Erythroblast (primary cell): ENCODE measurements around the gene IFT80.

Experiments
- DNase-seq, 2 experiments: peaks; one replicate each; lab custom pipeline; 2025; lab: John Stamatoyannopoulos, UW
- GATA1 ChIP-seq: IDR thresholded peaks from 2 replicates; pipeline ENCODE4 v1.6.1; 2011; ENCODE audit warnings: low read depth, mild to moderate bottlenecking, control low read depth, low read length, moderate library complexity
- POLR2A ChIP-seq: IDR thresholded peaks from 2 replicates; pipeline ENCODE4 v1.6.1; 2011; ENCODE audit warnings: mild to moderate bottlenecking, low read length

Gene IFT80

DNA sequence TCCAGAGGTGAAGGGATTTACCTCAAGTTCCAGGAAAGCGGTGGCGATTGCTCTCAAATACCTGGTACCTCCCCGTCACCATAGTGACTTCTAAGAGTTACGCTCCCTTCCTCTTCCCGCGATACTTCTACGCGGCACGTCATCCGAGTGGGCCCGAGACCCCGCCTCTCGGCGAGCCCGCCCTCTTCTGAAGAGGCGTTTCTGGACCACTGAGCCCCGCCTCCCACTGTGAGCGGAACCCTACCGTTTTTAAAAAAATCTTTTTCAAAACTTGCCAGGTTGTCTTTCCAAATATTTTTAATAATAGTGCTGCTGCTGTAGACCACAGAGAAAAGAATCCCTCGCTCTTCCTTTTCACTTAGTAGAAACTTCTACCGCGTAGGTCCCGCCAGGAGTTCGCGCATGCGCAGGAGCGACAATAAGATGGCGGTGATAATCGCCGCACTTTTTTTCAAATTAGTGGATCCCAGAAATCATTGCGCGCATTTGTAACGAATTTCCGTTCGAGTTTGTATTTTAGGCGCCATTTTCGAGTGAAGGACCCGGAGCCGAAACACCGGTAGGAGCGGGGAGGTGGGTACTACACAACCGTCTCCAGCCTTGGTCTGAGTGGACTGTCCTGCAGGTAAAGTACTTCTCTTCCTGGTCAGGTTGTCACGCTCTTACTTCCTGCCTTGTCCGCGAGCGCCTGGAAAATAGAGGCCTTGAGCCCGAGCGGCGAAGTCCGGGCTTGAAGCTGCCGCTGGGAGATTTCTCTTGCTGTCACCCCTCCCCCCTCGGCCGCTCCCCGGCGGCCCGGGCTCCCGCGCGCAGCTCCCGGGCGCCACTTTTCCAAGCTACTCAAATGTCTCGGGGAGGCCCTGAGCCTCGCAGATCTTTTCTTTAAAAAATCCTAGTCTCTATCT is at the start of gene IFT80, which contains the start of gene SMC4:
Gene IFT80 (minus strand): TSS at position 101 of the 905 bp plus-strand sequence. CDS start 14,625 bp downstream, outside the sequence.
Gene SMC4 (plus strand): TSS at position 526 of the 905 bp plus-strand sequence. CDS start 1,177 bp downstream, outside the sequence.
- TF ChIP-seq POLR2A (peak; percentile 96), GATA1 (no peak)
- DNase-seq: peak; percentile 97 to 98

DNA sequence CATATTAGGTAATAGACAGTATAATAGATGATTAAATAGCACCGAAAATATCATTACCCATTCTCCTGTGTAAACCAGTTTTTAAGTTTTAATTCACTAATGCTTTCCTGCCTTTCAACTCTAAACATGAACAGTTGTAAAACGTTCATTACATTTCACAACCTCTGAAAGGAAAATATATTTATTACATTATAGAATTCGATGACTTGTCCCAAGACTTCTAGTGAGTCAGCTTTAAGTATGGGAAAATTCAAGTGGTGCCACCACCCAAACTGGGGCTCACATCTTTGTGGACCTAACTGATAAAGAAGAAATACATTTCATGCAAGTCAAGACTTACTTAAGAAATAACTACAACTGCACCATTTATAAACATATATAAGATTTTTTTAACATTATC is 48.5 kb upstream of the IFT80 start:
- peak; percentile 80 to 84 for DNase-seq

DNA sequence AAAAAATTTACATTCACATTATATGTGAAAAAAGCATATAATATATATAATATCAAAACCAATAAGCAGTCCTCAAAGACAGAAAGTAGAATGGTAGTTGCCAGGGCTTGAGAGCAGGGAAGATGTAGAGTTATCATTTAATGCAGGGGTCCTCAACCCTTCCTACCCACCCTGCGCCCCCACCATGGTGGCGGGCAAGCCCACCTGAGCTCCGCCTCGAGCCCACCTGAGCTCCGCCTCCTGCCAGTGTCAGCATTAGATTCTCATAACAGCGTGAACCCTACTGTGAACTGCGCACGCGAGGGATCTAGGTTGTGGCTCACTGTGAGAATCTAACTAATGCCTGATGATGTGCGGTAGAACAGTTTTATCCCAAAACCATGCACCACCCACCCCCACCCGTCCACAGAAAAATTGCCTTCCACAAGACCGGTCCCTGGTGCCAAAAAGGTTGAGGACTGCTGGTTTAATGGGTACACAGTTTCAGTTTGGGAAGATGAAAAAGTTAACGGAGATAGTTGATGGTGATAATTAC is 47.6 kb upstream of the IFT80 start:
- no peak for DNase-seq
- TF ChIP-seq GATA1: no peak

More for the DNA sequence above, 48.5 kb upstream of the IFT80 start:
- no peak for TF ChIP-seq POLR2A
- TF ChIP-seq GATA1: no peak

DNA sequence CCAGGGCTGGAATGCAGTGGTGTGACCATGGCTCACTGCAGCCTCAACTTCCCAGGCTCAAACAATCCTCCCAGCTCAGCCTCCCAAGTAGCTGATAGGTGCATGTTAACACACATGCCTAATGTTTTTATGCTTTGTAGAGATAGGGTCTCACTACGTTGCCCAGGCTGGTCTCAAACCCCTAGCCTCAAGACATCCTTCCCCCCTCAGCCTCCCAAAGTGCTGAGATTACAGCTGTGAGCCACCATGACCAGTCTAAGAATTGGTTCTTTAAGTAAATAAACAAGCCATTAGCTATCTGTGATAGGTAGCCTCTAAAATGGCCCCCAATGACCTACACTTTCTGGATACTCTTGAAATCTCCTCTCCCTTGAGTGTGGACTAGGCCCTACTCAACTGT is 46.8 kb upstream of the IFT80 start:
- TF ChIP-seq GATA1: no peak
- no peak for TF ChIP-seq POLR2A
- peak in 1 of 2 experiments; percentile 38 for DNase-seq

DNA sequence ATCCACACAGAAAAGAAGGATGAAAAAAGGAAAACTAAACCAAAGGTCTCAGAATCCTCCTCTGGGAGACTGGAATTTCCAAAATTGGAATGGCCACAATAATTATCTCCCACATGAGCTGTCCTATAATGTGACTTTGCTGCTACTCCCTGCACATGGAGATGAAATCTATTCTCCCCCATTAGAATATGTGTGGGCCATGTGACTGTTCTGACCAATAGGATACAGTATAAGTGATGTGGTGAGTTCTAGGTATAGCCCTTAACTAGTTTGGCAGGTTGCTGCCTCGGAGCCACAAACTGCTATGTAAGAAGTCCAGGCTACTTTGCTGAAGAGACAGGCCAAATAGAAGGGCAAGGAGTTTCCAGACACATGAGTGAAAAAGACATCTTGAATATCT is 45.4 kb upstream of the IFT80 start:
- TF ChIP-seq POLR2A (no peak), GATA1 (no peak)
- peak in 1 of 2 experiments; percentile 46 for DNase-seq

DNA sequence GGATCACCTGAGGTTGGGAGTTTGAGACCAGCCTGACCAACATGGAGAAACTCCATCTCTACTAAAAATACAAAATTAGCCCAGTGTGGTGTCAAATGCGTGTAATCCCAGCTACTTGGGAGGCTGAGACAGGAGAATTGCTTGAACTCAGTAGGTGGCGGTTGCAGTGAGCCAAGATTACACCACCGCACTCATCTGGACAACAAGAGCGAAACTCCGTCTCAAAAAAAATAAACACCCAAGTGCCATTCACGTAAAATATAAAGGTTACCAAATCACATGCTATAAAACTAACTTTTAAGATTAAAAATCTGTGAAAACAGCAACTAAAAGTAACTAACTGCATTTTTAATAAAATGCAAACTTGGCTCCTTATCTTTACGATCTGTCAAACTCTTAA is 41.7 kb upstream of the IFT80 start:
- TF ChIP-seq GATA1 (no peak), POLR2A (no peak)

DNA sequence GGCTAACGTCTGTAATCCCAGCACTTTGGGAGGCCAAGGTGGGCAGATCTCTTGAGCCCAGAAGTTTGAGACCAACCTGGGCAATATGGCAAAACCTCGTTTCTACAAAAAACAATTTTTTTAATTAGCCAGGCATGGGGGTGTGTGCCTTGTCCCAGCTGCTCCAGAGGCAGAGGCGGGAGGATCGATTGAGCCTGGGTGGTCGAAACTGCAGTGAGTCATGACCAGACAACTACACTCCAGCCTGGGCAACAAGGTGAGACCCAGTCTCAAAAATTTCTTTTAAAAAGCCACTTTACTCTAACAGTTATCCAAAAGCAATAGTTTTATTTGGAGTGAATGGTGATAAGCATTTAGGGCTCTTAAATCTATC is 38.0 kb upstream of the IFT80 start:
- no peak for DNase-seq
- no peak for TF ChIP-seq GATA1

More for the DNA sequence above, 41.7 kb upstream of the IFT80 start:
- no peak for DNase-seq

DNA sequence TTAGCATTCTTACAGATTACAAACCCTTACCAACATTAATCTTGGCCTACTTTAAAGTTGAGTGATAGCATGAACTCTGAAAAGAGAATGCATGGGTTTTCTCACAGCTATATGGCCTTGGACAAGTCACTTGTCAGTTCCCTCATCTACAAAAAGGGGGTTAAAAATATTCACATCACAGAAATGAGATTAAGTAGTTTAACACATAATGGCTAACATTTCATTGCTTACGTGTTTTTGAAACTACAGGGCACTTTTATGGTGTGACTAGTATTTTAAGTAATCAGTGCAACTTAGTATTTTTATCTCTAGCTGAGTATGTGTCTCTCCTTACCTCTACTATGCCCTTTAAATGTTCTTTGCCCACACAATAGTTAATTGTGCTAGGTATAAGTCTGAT is 36.7 kb upstream of the IFT80 start:
- TF ChIP-seq POLR2A (no peak), GATA1 (no peak)

DNA sequence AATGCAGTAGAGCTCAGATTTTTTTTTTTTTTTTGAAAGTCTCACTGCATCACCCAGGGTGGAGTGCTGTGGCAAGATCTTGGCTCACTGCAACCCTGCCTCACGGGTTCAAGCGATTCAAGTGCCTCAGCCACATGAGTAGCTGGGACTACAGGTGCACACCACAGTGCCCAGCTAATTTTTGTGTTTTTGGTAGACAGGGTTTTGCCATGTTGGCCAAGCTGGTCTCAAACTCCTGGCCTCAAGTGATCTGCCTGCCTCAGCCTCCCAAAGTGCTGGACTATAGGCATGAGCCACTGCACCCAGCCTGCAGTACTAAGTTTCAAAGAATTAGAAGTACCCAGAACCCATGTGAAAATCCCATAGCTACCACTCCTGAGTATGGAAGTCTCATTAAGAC is 36.1 kb upstream of the IFT80 start:
- TF ChIP-seq POLR2A (no peak), GATA1 (no peak)
- DNase-seq: no peak

More for the DNA sequence above, 36.7 kb upstream of the IFT80 start:
- no peak for DNase-seq

DNA sequence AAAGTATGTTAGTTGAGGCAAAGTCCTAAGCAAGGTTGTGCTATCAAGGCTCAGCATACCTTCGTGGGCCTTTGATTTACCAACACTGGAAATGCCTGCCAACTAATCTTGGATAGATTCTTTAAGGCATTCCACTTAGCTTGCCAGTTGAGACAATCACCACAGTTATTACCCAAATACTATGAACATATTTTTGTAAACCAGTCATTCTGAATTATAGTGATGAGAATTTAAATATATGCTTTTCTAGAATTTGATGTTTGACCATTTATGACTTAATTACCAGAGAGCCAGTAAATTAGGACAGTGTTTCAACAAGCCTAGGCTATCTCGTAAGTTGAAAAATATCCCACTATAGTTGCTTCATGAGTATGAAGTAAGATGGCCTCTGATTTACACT is 35.0 kb upstream of the IFT80 start:
- TF ChIP-seq POLR2A (peak; percentile 9), GATA1 (no peak)
- no peak for DNase-seq

DNA sequence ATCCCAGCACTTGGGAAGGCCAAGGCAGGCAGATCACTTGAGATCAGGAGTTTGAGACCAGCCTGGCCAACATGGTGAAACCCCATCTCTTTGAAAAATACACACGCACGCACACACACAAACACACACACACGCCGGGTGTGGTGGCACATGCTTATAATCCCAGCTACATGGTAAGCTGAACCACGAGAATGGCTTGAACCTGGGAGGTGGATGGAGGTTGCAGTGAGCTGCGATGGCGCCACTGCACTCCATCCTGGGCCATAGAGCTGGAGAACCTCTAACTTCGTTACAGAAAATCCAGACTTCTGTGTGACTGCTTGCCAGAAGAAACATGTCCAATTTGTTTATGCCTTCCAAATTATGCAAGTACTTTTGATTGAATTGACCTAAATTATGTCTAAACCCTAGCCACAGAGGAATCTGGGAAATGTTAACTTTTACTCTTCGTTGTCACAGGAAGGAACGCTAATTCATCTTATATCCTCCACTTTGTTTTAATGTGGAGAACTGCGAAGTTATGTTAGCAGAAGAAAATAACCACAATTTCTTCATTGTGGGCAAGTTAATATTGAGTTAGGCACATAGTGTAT is 28.9 kb upstream of the IFT80 start:
- no peak for TF ChIP-seq POLR2A
- no peak for TF ChIP-seq GATA1
- DNase-seq: no peak

DNA sequence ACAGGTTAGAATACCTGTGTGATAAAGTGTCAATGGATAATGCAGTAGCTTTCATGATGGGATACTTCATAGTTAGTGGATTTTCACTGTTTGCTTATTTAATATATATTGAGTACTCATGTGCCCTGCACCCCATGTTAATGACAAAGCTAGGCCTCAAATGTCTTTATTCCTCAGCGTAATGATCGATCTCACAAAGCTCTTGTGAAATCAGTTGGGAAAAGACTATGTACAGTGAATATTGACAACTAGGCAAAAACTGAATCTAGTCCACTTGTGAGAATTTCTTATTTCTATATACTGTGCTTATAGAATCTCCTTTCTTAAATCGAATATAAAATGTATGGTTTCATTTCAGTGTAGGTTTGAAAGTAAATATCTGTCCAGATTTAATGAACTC is 18.3 kb upstream of the IFT80 start:
- no peak for DNase-seq
- TF ChIP-seq GATA1 (no peak), POLR2A (no peak)

DNA sequence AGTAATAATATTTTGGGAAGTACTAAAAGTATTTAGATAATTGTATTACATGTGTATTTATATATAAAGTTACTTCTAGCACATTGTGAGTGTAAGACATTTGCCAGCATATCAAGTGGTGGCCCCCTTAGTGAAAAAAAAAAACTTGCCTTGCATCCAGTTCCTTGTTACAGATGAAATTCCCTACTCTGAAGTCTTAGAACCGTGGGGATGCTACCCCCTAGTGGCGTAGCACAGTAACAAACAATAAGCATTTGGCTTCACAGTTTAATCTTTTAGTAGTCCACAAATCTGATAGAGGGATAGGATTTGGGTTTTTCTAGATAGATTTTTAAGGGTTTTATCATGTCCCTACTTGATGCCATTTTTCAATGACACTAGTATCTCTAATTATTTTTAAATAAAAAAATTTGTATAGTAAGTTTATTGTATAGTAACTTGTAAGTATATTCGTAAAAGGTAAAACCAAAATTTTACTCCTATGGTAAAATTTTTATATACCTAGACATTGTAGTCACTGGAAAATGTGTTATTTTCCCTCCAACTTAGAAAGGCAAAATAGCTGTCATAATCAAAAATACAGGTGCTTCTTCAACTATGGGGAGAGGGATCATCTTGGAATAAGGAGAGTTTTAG is 14.7 kb upstream of the IFT80 start:
- TF ChIP-seq POLR2A: no peak
- no peak for TF ChIP-seq GATA1
- peak; percentile 81 to 88 for DNase-seq
